HG02870 (cell line): ENCODE results near the gene RPRD1A.
"Not testable (repeated sequence)": the region's sequence is repeated elsewhere in the genome, so short reads cannot be mapped to it uniquely, and the experiment has no call there.

Source experiments
- ATAC-seq: cut with Tn5 transposase; IDR thresholded peaks from one replicate; pipeline ENCODE4 v1.9.1; 2021; ENCODE audit warnings: mild to moderate bottlenecking, moderate library complexity; ENCODE audit not compliant: unreplicated experiment

Gene RPRD1A

DNA sequence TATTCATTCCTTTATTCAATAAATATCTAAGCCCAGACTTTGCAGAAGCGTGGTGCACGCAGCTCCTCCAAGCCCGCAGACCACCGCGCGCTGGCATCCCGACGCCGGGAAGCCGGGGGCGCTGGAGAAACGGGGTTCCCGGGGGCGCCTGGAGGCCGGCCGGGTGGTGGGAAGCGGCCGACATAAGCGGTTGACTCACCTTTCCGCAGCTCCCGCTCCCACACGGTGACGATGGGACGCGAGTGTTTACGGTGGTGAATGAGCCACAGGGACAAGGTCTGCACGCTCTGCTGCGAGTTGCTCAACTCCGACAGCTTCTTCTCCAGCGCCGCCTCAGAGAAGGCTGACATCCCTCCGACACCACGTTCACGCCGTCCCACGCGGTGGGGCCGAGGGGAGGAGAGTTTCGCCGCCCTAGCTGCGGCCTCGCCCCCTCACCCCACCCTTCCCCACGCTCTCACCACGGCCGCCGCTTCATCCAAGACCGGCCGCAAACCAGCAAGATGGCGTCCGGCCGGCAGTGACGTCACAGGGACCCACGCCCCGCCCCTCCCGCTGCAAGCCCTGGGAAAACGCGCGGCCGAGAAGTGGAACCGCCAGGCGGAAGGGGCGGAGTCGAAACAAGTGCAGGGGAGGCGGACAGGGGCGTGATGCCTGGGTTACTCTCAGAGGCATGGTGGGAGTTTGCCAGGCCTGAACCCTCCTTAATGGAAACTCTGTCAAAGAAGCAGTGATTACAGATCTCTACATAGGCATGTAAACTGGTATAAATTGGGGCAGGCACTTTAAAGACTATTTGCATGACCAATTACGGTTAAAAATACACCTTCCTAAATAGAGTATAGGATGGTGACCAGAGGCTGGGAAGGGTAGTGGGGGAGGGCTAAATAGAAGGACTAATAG is at the start of gene RPRD1A:
TSS of gene RPRD1A (minus strand) at position 505 of the 903 bp plus-strand sequence. CDS start at position 350, 155 bp downstream.
- ATAC-seq, result peak; percentile 95

DNA sequence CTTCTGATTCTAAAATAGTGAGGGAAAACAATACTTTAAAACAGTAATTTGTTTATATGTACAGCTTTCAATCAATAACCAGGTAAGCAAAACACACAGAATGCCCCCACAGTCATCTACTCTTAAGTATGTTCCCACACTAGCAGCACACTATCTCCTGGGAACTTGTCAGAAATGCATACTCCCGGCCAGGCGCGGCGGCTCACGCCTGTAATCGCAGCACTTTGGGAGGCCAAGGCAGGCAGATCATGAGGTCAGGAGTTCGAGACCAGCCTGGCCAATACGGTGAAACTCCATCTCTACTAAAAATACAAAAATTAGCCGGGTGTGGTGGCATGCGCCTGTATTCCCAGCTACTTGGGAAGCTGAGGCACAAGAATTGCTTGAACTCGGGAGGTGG is 49.4 kb upstream of the RPRD1A start:
- ATAC-seq, result not testable (repeated sequence)

GRCh38 chr18:36114738-36115137 is 47.4 kb upstream of the RPRD1A start:
- ATAC-seq, result no peak

- ATAC-seq, result no peak
Observed at GRCh38 chr18:36114251-36114650, 46.9 kb upstream of the RPRD1A start.

DNA sequence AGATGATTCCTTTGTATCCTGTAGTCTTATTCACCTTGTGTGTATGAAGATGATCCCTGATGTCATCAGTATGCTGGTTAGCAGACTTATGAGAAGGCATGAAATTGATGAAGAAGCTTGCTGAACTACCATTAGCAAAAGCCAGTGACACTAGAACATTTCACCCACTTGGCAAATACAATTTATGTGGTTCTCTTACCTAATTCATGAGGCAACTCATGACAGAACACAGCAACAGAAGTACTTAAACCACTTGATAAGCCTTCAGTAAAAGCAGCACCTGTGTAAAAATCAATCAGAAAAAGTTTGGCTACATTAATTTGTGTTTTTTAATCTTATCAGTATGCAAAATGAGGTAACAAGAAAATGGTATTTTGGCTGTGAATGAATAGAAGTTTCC is 44.9 kb upstream of the RPRD1A start:
- ATAC-seq, result no peak

- ATAC-seq, result no peak
Observed at GRCh38 chr18:36109737-36110136, 42.4 kb upstream of the RPRD1A start.

- no peak for ATAC-seq
Observed at GRCh38 chr18:36108601-36109000, 41.2 kb upstream of the RPRD1A start.

DNA sequence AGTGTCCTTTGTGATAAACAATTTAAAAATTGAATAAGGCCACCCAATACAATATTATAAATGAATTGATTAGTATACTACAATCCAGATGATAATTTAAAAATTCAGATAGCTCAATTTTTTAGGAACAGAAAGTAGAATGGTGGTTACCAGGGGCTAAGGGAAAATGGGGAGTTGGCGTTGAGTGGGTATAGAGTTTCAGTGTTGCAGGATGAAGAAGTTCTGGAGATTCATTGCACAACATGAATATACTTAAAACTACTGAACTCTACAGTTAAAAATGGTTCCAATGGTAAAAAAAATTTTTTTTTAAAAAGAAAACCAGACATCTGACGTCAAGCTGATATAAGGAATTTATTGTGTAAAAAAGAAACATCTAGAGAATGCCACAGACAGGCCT is 40.8 kb upstream of the RPRD1A start:
- no peak for ATAC-seq

GRCh38 chr18:36107477-36107876 is 40.1 kb upstream of the RPRD1A start:
- ATAC-seq, result no peak

DNA sequence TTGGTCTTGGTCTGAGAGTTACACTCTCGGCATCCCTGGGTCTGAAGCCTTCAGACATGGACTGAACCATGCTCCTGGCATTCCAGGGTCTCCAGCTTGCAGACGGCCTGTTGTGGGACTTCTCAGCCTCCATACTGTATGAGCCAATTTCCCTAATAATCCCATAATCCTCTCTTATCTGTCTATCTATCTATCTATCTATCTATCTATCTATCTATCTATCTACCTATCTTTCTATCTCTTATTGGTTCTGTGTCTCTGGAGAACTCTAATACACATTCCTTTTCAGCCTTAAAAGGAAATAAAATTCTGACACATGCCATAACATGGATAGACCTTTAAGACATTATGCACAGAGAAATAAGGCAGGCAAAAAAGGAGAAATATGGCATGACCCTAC is 37.4 kb upstream of the RPRD1A start:
- ATAC-seq, result no peak

DNA sequence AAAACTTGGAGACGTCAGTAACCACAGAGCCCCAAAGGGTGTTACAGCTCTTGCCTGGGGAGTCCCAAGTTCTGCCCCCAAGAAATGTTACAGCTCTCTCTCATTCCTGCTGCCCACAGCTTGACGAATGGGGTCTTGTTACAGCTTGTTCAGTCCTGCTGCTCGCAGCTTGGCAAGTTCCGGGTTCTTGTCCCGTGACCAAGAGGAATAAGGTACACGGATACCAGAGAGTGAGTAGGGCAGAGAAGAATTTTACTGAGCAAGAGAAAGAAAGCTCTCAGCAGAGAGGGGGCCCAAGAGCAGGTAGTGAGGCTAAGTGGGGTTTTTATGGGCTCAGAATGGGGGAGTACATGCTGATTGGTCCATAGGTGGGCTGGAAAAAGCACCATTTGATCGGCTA is 34.6 kb upstream of the RPRD1A start:
- ATAC-seq, result no peak

DNA sequence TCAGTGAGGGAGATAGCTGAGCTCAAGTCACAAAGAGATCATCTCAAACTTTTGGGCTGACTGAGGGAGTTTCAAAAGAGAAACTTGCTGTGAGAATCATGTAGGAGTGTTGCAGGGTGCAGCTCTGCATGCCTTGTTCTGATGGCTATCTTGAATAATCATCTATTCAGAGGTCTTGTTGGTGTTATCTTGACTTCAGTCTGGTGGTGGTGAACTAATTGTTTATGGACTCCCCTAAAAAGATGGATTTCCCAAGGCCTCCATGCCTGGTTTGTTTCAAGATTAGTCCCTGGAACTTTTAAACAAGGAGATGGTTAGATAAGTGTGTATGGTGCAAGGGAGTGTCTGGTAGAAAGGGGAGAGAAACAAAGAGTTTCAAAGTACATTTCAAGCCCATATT is 32.0 kb upstream of the RPRD1A start:
- ATAC-seq, result no peak

GRCh38 chr18:36096955-36097354 is 29.6 kb upstream of the RPRD1A start:
- ATAC-seq, result no peak

- ATAC-seq, result no peak
Observed at GRCh38 chr18:36095936-36096519, 28.7 kb upstream of the RPRD1A start.

GRCh38 chr18:36094431-36094830 is 27.1 kb upstream of the RPRD1A start:
- ATAC-seq, result no peak

DNA sequence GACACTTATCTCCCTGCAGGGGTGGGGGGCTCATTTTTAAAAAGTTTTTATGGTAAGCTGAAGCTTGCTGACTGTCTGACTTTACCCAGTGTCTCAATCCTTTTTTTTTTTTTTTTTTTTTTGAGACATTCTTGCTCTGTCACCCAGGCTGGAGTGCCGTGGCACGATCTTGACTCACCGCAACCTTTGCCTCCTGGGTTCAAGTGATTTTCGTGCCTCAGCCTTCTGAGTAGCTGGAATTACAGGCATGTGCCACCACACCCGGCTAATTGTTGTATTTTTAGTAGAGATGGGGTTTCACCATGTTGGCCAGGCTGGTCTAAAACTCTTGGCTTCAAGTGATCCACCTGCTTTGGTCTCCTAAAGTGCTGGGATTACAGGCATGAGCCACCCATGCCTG is 24.8 kb upstream of the RPRD1A start:
- not testable (repeated sequence) for ATAC-seq

GRCh38 chr18:36089001-36089400 is 21.6 kb upstream of the RPRD1A start:
- ATAC-seq, result no peak

- no peak for ATAC-seq
Observed at GRCh38 chr18:36088256-36088655, 20.9 kb upstream of the RPRD1A start.

- no peak for ATAC-seq
Observed at GRCh38 chr18:36086186-36086585, 18.8 kb upstream of the RPRD1A start.

GRCh38 chr18:36085195-36085594 is 17.8 kb upstream of the RPRD1A start:
- ATAC-seq, result no peak

DNA sequence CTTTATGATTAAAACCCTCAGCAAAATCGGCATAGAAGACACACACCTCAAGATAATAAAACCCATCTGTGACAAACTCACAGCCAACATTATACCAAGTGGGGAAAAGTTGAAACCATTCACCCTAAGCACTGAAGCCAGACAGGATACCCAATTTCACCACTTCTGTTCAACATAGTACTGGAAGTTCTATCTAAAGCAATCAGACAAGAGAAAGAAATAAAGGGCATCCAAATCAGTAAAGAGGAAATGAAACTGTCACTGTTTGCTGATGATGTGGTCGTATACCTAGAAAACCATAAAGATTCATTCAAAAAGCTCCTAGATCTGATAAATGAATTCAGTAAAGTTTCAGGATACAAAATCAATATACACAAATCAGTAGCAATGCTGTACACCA is 16.4 kb upstream of the RPRD1A start:
- ATAC-seq, result no peak

DNA sequence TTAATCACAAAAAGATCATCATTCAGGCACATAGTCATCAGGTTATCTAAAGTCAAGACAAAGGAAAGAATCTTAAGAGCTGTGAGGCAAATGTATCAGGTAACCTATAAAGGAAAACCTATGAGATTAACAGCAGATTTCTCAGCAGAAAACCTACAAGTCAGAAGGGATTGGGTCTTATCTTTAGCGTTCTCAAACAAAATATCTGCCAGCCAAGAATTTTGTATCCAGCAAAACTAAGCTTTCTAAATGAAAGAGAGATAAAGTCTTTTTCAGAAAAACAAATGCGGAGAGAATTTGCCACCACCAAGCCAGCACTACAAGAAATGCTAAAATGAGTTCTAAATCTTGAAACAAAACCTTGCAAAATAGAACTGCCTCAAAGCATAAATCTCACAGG is 13.8 kb upstream of the RPRD1A start:
- ATAC-seq, result not testable (repeated sequence)
